Globus pallidus (tissue), 1 donor: Measurements from ENCODE around the gene CDC6.

Experiments used
- DNase-seq: peaks from one replicate; pipeline ENCODE4 v3.0.0-alpha.2; 2015; ENCODE audit warnings: low spot score

CDC6 gene

GRCh38 chr17:40323391-40324381 lies 36.0 kb downstream of the CDC6 start:
- DNase-seq = no peak

GRCh38 chr17:40325156-40326013 lies 37.7 kb downstream of the CDC6 start:
- DNase-seq = no peak

- DNase-seq = no peak
Measured at GRCh38 chr17:40326014-40326831, 38.5 kb downstream of the CDC6 start.

GRCh38 chr17:40326832-40327199 lies 39.1 kb downstream of the CDC6 start:
- DNase-seq = no peak

- no peak for DNase-seq
Measured at GRCh38 chr17:40327244-40327729, 39.6 kb downstream of the CDC6 start.

- DNase-seq = no peak
Measured at GRCh38 chr17:40327735-40328385, 40.2 kb downstream of the CDC6 start.

- DNase-seq = no peak
Measured at GRCh38 chr17:40328386-40328766, 40.7 kb downstream of the CDC6 start.

GRCh38 chr17:40329839-40330794 lies 42.4 kb downstream of the CDC6 start:
- no peak for DNase-seq

GRCh38 chr17:40330850-40331470 lies 43.3 kb downstream of the CDC6 start:
- DNase-seq = no peak

GRCh38 chr17:40331743-40332641 lies 44.3 kb downstream of the CDC6 start:
- peak; percentile 83 for DNase-seq

- no peak for DNase-seq
Measured at GRCh38 chr17:40333781-40334448, 46.2 kb downstream of the CDC6 start.

- DNase-seq = no peak
Measured at GRCh38 chr17:40335620-40336019, 47.9 kb downstream of the CDC6 start.

- no peak for DNase-seq
Measured at GRCh38 chr17:40337351-40337750, 49.7 kb downstream of the CDC6 start.

GRCh38 chr17:40338058-40338457 lies 50.4 kb downstream of the CDC6 start:
- DNase-seq = no peak

- DNase-seq = no peak
Measured at GRCh38 chr17:40338941-40339649, 51.4 kb downstream of the CDC6 start.

GRCh38 chr17:40340327-40340726 lies 52.6 kb downstream of the CDC6 start:
- no peak for DNase-seq
